Esophagus squamous epithelium (tissue), 5 donors: ENCODE results near the gene DUSP5. TPM values are rescaled to one million over a fixed set of nuclear protein-coding genes. Genes with fewer than 3 reads are reported as not detected.

Source experiments
- DNase-seq: peaks from one replicate; lab custom pipeline; 2025; lab: John Stamatoyannopoulos, UW
- H3K27ac ChIP-seq, 4 donors: fragments of 200-600 bp; sonication (generic); one replicate each; pipeline ENCODE4 v1.5.1; 2016 to 2019; ENCODE audit warnings: mild to moderate bottlenecking in 1 of 4
- H3K27me3 ChIP-seq, 4 donors: fragments of 200-600 bp; sonication (generic); 1 replicate in 3 of 4; 2 replicates in 1 of 4; pipeline versions ENCODE4 v1.5.1 to v1.6.0; 2017 to 2021; ENCODE audit warnings: antibody characterized with exemption in 1 of 4
- H3K36me3 ChIP-seq, 3 donors: fragments of 200-600 bp; sonication (generic); one replicate each; pipeline ENCODE4 v1.5.1; 2016 to 2019
- H3K4me1 ChIP-seq, 3 donors: fragments of 200-600 bp; sonication (generic); one replicate each; pipeline ENCODE4 v1.5.1; 2017 to 2019
- H3K4me3 ChIP-seq, 4 donors: fragments of 200-600 bp; sonication (generic); 1 replicate in 3 of 4; 2 replicates in 1 of 4; pipeline ENCODE4 v1.5.1; 2016 to 2019; ENCODE audit warnings: mild to moderate bottlenecking in 2 of 4, moderate library complexity in 1 of 4
- H3K9me3 ChIP-seq, 3 donors: fragments of 200-600 bp; sonication (generic); one replicate each; pipeline ENCODE4 v1.5.1; 2016 to 2019
- CTCF ChIP-seq, 6 experiments: fragments of 450-650 bp in 4 of 6; fragments of 200-600 bp in 2 of 6; sonication (generic) in 2 of 6; IDR thresholded peaks; one replicate each; pipeline ENCODE4 v1.5.1; 2016 to 2019; ENCODE audit warnings: antibody characterized with exemption in 6 of 6, mild to moderate bottlenecking in 4 of 6, moderate library complexity in 4 of 6
- POLR2A ChIP-seq, 4 donors: fragments of 450-650 bp; IDR thresholded peaks; one replicate each; pipeline ENCODE4 v1.6.1; 2017; ENCODE audit warnings: antibody characterized with exemption in 4 of 4, mild to moderate bottlenecking in 4 of 4, moderate library complexity in 3 of 4
- WGBS, 2 donors: methylation state at CpG; one replicate each; pipeline ENCODE4 v1.1.5; 2018; 5-methylcytosine and 5-hydroxymethylcytosine counted together
- intact Hi-C: fragments of 100-400 bp; cut with DNase I; formaldehyde crosslinking; loops from one replicate; pipeline ENCODE4 v1.15.0; 2022
- total RNA-seq, 4 donors: library from RNA; depleted of rRNA; stranded (reverse); fragments of >200 nt; gene quantifications; one replicate each; pipeline ENCODE4 v1.1.0, GENCODE V29; 2016
- donor health status: DM: yes; HTN: yes; CAD: no.

Gene DUSP5
- total RNA-seq, 4 donors from 2014 or later = 15.0 to 60.6 (median 47.9) TPM

DNA sequence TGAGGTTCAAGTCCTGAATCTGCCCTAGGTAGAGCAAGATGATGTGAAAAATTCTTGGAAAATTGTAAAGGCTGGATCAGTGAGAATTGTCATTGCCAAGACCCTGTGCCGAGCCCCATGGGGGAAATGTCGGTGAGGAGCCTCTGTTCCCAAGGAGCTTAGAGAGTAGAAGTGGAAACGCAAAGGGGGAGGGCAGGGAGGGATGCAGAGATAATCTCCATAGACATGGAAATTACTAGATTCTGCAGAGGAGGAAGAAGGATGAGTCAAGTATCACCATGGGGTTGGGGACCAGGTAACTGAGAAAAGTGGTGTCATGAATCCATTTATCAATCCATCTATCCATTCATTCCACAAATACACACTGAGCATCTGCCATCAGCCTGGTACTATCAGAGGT lies 26.0 kb downstream of the DUSP5 start:
- 95 to 96% methylated on average over 3 of the region's 3 CpGs for WGBS, 2 donors

DNA sequence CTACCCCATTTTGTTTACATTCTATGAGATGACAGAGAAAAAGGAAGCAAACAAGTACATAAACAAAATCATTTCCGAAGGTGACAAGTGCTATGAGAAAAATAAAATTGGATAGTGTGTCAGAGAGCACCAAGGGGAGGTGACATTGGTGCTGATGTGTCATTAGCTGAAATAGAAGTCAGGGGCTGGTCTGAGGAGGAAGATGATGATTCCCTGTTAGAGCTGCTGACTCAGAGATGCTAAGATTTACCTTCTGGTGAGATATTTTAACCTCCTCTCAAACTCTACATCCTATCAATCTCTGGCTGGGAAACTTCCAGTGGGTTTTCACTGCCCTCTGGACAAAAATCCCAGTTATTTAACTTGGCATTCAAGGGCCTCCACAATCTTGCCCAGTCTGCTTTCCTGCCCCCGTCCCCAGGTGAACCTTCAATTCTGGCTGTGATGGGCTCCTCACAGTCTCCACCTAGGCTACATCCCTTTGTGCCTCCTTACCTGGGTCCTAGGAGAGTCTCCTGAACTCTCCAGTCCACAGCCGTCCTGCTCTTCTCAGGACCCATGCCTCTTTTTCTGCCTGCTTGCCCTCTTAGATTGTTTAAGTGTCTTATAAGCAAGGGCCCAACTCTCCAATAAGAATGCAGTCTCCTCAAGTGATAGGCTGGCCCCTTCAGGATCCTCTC lies 26.6 kb downstream of the DUSP5 start:
- Histone ChIP-seq H3K9me3 (no peaks in the 10 kb centered on the region), H3K4me1 (peaks cover 0 to 3% (median 0%) of the 10 kb centered on the region in 3 donors), H3K36me3 (no peaks in the 10 kb centered on the region), H3K27me3 (no peaks in the 10 kb centered on the region), H3K4me3 (no peak overlapping the region), H3K27ac (no peak overlapping the region)
- TF ChIP-seq POLR2A (IDR thresholded peaks at IDR 0.05) = no peak
- no peak for TF ChIP-seq CTCF (IDR thresholded peaks at IDR 0.05)
- intact Hi-C loops = no loop called here
- 84 to 86% methylated on average over 3 of the region's 3 CpGs for WGBS, 2 donors
- DNase-seq = no peak

More for the DNA sequence above, 26.0 kb downstream of the DUSP5 start:
- no peak for DNase-seq
- H3K27ac ChIP-seq = no peak overlapping the region
- no peaks in the 10 kb centered on the region for H3K9me3 ChIP-seq
- no peaks in the 10 kb centered on the region for H3K36me3 ChIP-seq
- H3K27me3 ChIP-seq = no peaks in the 10 kb centered on the region
- TF ChIP-seq POLR2A (IDR thresholded peaks at IDR 0.05) (no peak), CTCF (IDR thresholded peaks at IDR 0.05) (no peak)
- H3K4me1 ChIP-seq = no peaks in the 10 kb centered on the region
- H3K4me3 ChIP-seq = no peak overlapping the region
- intact Hi-C loops = no loop called here

- H3K27me3 ChIP-seq = no peaks in the 10 kb centered on the region
- WGBS, 2 donors = 76 to 77% methylated on average over 2 of the region's 2 CpGs
- no peak for DNase-seq
- peaks cover 0 to 8% (median 0%) of the 10 kb centered on the region in 3 donors for H3K4me1 ChIP-seq
- H3K36me3 ChIP-seq = no peaks in the 10 kb centered on the region
- no peak overlapping the region for H3K27ac ChIP-seq
- no peak for TF ChIP-seq CTCF (IDR thresholded peaks at IDR 0.05)
- no peaks in the 10 kb centered on the region for H3K9me3 ChIP-seq
- intact Hi-C loops = no loop called here
- no peak overlapping the region for H3K4me3 ChIP-seq
Observed at GRCh38 chr10:110524859-110525232, 27.1 kb downstream of the DUSP5 start.

GRCh38 chr10:110525349-110526260 lies 27.9 kb downstream of the DUSP5 start:
- DNase-seq = no peak
- 53 to 63% methylated on average over 7 to 8 of the region's 9 CpGs for WGBS, 2 donors
- no peak overlapping the region for H3K27ac ChIP-seq
- TF ChIP-seq POLR2A (IDR thresholded peaks at IDR 0.05) (no peak), CTCF (IDR thresholded peaks at IDR 0.05) (no peak)
- intact Hi-C loops = no loop called here
- no peaks in the 10 kb centered on the region for H3K36me3 ChIP-seq
- no peaks in the 10 kb centered on the region for H3K9me3 ChIP-seq
- no peak overlapping the region for H3K4me3 ChIP-seq
- H3K4me1 ChIP-seq = peaks cover 0 to 15% (median 5%) of the 10 kb centered on the region in 3 donors
- H3K27me3 ChIP-seq = peaks cover 0 to 8% (median 0%) of the 10 kb centered on the region in 4 donors

DNA sequence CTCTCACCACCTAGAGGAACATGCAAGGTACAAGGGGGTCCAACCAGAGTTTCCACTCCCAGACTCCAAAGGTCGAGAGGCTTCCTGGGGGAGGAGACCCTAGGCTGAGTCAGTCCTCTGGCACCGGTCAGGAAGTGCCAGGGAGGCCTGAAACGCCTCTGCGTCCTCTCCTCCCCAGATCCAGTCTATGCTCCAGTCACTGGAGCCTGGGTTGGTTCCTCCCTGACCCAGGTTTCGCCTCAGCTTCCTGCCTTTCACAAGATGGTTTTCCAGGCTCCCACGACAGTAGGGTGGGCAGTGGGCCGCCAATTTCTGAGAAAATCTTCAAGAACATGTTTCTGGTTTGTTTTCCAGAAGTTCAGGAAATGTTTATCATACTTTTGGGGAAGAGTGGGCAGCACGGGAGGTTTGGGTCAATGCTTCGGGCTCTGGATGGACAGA lies 30.0 kb downstream of the DUSP5 start:
- H3K9me3 ChIP-seq = no peaks in the 10 kb centered on the region
- peaks cover 0 to 10% (median 0%) of the 10 kb centered on the region in 4 donors for H3K27me3 ChIP-seq
- H3K27ac ChIP-seq = no peak overlapping the region
- H3K36me3 ChIP-seq = no peaks in the 10 kb centered on the region
- DNase-seq = no peak
- WGBS, 2 donors = 84 to 93% methylated on average over 5 to 8 of the region's 9 CpGs
- H3K4me3 ChIP-seq = no peak overlapping the region
- intact Hi-C loops = no loop called here
- peaks cover 0 to 17% (median 5%) of the 10 kb centered on the region in 3 donors for H3K4me1 ChIP-seq
- TF ChIP-seq POLR2A (IDR thresholded peaks at IDR 0.05) (no peak), CTCF (IDR thresholded peaks at IDR 0.05) (no peak)
